Measurements from ENCODE around the gene PRDM16.

DNA sequence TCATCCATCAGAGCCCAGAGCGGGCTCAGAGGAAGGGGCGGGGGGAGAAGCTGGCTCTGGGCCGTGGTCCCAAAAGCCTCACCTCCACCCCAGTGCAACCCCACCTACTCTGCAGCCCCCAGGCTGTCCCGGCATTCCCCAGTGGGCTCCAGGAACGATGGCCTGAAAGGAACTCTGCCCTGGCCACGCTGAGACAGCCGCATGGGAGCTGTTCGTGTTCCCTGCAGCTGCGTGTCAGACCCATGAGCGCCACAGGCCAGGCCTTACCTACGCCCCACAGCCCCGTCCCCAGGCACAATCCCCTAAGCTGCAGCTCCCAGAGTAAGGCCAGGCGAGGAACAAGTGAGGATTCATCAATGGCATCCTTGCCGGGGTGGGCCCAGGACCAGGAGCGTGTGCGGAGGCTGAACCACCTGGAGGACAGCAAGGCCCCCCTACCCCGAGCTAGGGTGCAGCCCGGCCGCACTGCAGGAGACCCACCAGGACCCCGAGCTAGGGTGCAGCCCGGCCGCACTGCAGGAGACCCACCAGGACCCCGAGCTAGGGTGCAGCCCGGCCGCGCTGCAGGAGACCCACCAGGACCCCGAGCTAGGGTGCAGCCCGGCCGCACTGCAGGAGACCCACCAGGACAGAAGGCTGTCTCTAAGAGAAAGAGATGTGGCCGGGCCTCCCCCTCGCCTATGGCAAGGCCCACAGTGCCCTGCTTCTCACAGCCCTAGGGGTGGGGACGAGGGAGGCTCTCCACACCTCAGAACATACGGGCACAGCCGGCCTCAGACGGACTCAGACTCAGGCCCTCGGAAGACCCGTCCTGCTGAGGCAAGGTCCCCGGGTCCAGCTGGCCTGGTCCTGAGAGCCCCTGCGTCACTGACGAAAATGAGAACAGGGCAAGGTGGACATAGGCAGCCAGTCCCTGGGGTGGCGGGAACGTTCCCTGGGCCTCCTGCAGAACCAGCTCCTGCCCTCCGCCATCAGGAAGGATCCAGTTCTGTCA, 359.0 kb downstream of the PRDM16 start:
- TF ChIP-seq, protein P1, sequence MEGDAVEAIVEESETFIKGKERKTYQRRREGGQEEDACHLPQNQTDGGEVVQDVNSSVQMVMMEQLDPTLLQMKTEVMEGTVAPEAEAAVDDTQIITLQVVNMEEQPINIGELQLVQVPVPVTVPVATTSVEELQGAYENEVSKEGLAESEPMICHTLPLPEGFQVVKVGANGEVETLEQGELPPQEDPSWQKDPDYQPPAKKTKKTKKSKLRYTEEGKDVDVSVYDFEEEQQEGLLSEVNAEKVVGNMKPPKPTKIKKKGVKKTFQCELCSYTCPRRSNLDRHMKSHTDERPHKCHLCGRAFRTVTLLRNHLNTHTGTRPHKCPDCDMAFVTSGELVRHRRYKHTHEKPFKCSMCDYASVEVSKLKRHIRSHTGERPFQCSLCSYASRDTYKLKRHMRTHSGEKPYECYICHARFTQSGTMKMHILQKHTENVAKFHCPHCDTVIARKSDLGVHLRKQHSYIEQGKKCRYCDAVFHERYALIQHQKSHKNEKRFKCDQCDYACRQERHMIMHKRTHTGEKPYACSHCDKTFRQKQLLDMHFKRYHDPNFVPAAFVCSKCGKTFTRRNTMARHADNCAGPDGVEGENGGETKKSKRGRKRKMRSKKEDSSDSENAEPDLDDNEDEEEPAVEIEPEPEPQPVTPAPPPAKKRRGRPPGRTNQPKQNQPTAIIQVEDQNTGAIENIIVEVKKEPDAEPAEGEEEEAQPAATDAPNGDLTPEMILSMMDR (conservative IDR thresholded peaks at IDR 0.05; ENCODE audit: low read depth, low read length): no peak
- TF ChIP-seq EZH2 (IDR thresholded peaks at IDR 0.05; ENCODE audit: low read length, unreplicated experiment) (no peak), EZH2phosphoT487 (IDR thresholded peaks at IDR 0.05; ENCODE audit: borderline replicate concordance, low read length) (no peak)
